ENCODE data around the gene NCAPH2. TPM values are rescaled to one million over a fixed set of nuclear protein-coding genes. Genes with fewer than 3 reads are reported as not detected.
"Not testable (repeated sequence)": the region's sequence is repeated elsewhere in the genome, so short reads cannot be mapped to it uniquely, and the experiment has no call there.

Gene NCAPH2
- total and polyA plus RNA-seq, 4 experiments from 2014 or later = 36.4 to 81.8 (median 59.0) TPM

DNA sequence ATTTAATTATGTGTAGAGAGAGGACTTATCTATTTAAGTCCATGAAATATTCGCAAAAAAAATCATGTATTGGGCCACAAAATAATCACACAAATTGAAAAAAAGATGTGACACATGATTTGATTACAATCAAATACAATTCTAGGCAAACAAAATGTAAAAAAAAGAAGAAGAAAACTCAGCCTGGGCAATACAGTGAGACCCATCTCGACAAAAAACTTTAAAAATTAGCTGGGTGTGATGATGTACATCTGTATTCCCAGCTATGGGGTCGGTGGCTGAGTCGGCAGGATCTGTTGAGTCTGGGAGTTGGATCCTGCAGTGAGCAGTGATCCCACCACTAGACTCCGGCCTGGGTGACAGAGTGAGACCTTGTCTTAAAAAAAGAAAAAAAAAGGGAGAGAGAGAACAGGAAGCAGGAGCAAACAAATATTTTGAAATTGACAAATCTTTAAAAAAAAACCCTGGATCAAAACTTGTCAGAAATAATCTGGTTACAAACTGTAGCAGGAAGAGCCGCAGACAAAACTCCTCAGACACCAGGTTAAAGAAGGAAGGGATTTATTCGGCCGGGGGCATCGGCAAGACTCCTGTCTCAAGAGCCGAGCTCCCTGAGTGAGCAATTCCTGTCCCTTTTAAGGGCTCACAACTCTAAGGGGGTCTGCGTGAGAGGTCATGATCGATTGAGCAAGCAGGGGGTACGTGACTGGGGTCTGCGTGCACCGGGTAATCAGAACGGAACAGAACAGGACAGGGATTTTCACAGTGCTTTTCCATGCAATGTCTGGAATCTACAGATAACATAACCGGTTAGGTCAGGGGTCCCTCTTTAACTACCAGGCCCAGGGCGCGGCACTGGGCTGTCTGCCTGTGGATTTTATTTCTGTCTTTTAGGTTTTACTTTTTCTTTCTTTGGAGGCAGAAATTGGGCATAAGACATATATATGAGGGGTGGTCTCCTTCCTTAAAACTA, 25.1 kb downstream of the NCAPH2 start:
- Histone ChIP-seq H3K9me3 (ENCODE audit: control insufficient read depth in 1 of 2, low read length in 2 of 2) (no peaks in the 10 kb centered on the region), H3K4me1 (ENCODE audit: insufficient read depth, low read length) (peaks cover 45% of the 10 kb centered on the region), H3K27me3 (ENCODE audit: insufficient read depth, low read length) (no peaks in the 10 kb centered on the region), H3K36me3 (ENCODE audit: insufficient read depth, low read length) (no peaks in the 10 kb centered on the region), H3K4me3 (ENCODE audit: low read length in 2 of 2) (no peak overlapping the region), H3K27ac (ENCODE audit: low read depth, low read length) (peak overlapping the region; percentile 96)
- ChIA-PET CTCF (ENCODE audit: partially characterized antibody) (no interaction called here), POLR2A (ENCODE audit: partially characterized antibody) (interaction anchor here (1.4 to 10.4 kb wide), 9 partner anchors 5 to 88 kb away, joined by 3 to 321 read pairs (median 16); partner anchors contain the start of genes KLHDC7B, LMF2, NCAPH2 and SCO2)
- no peaks in the 10 kb centered on the region for H3K27me3 Mint-ChIP-seq
- H3K4me3 Mint-ChIP-seq = peak overlapping the region; percentile 5 to 87 (median 56)
- H3K4me1 Mint-ChIP-seq = peaks cover 11 to 43% (median 30%) of the 10 kb centered on the region in 4 donors
- no peaks in the 10 kb centered on the region for H3K36me3 Mint-ChIP-seq
- intact Hi-C loops (cut with micrococcal nuclease) = no loop called here
- no peak for DNase-seq
- H3K9me3 Mint-ChIP-seq = peaks cover 0 to 3% (median 0%) of the 10 kb centered on the region in 8 donors
- H3K27ac Mint-ChIP-seq = peak overlapping the region; percentile 81 to 97 (median 88)

DNA sequence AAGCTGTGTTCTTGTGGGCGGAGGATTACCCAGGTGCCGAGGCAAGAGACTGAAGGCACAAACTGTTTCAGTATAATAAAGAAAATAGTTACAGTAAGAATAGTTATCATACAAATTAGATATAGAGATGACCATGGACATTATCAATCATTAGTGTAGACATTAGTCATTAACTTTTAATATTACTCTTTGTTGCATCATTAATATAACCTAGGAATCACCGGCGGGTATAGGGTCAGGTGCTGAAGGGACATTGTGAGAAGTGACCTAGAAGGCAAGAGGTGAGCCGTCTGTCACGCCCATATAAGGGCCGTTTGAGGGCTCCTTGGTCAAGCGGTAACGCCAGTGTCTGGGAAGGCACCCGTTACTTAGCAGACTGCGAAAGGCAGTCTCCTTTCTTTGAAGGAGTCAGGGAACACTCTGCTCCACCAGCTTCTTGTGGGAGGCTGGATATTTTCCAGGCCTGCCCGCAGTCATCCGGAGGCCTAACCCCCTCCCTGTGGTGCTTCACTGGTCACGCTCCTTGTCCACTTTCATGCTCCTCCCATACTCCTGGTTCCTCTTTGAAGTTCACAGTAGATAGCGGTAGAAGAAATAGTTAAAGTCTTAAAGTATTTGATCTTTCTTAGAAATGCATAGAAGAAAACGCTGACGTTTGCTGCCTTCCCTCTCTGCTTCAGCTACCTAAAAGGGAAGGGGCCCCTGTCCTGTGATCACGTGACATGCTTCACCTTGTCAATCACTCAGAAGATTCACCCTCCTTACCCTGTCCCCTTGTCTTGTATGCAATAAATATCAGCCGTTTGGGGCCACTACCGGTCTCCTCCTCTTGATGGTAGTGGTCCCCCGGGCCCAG, 26.1 kb downstream of the NCAPH2 start:
- H3K27me3 ChIP-seq (ENCODE audit: insufficient read depth, low read length); intact Hi-C loops (cut with micrococcal nuclease); H3K27me3 Mint-ChIP-seq; H3K36me3 Mint-ChIP-seq; H3K9me3 Mint-ChIP-seq; H3K4me3 ChIP-seq (ENCODE audit: low read length in 2 of 2); H3K36me3 ChIP-seq (ENCODE audit: insufficient read depth, low read length); H3K9me3 ChIP-seq (ENCODE audit: control insufficient read depth in 1 of 2, low read length in 2 of 2): not testable (repeated sequence)
- Mint-ChIP-seq H3K27ac (peak overlapping the region; percentile 71 to 97 (median 88)), H3K4me1 (peaks cover 13 to 39% (median 30%) of the 10 kb centered on the region in 4 donors), H3K4me3 (peak overlapping the region; percentile 34 to 81 (median 56))
- DNase-seq = peak in 2 of 5 donors; percentile 24 to 29
- CTCF ChIA-PET (ENCODE audit: partially characterized antibody) = interaction anchor here (0.8 to 2.3 kb wide), 2 partner anchors 8 to 87 kb away, joined by 4 to 8 read pairs; partner anchors contain the start of gene SCO2
- Histone ChIP-seq H3K27ac (ENCODE audit: low read depth, low read length) (peak overlapping the region; percentile 7), H3K4me1 (ENCODE audit: insufficient read depth, low read length) (peaks cover 45% of the 10 kb centered on the region)
- POLR2A ChIA-PET (ENCODE audit: partially characterized antibody) = interaction anchor here (1.4 to 10.4 kb wide), 4 partner anchors 6 to 64 kb away, joined by 3 to 321 read pairs (median 22); partner anchors contain the start of genes KLHDC7B, SCO2 and TYMP

DNA sequence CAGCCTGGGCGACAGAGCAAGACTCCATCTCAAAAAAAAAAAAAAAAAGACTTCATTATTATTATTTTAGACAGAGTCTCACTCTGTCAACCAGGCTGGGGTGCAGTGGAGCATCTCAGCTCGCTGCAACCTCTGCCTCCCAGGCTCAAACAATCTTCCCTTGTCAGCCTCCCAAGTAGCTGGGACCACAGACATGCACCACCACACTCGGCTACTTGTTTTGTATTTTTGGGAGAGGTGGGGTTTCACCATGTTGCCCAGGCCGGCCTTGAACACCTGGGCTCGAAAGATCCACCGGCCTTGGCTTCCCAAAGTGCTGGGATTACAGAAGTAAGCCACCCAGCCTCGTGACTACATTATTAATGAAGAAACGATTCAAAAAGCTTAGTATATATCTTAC, 27.1 kb downstream of the NCAPH2 start:
- no peak for DNase-seq
- Histone ChIP-seq H3K4me3 (ENCODE audit: low read length in 2 of 2) (no peak overlapping the region), H3K36me3 (ENCODE audit: insufficient read depth, low read length) (no peaks in the 10 kb centered on the region), H3K9me3 (ENCODE audit: control insufficient read depth in 1 of 2, low read length in 2 of 2) (no peaks in the 10 kb centered on the region), H3K4me1 (ENCODE audit: insufficient read depth, low read length) (peaks cover 46% of the 10 kb centered on the region), H3K27ac (ENCODE audit: low read depth, low read length) (no peak overlapping the region), H3K27me3 (ENCODE audit: insufficient read depth, low read length) (no peaks in the 10 kb centered on the region)
- Mint-ChIP-seq H3K27ac (peak overlapping the region in 3 of 7 donors; percentile 37 to 81 (median 47)), H3K4me1 (peaks cover 17 to 49% (median 38%) of the 10 kb centered on the region in 4 donors), H3K9me3 (peaks cover 0 to 3% (median 0%) of the 10 kb centered on the region in 8 donors), H3K4me3 (no peak overlapping the region), H3K36me3 (no peaks in the 10 kb centered on the region), H3K27me3 (no peaks in the 10 kb centered on the region)
- POLR2A ChIA-PET (ENCODE audit: partially characterized antibody) = interaction anchor here (1.4 to 10.4 kb wide), 3 partner anchors 7 to 86 kb away, joined by 4 to 321 read pairs (median 27); partner anchors contain the start of genes SCO2 and TYMP
- CTCF ChIA-PET (ENCODE audit: partially characterized antibody) = interaction anchor here (1.7 to 9.2 kb wide), 3 partner anchors 8 to 86 kb away, joined by 3 to 135 read pairs (median 8); partner anchors contain the start of genes SCO2 and TYMP
- intact Hi-C loops (cut with micrococcal nuclease) = no loop called here

DNA sequence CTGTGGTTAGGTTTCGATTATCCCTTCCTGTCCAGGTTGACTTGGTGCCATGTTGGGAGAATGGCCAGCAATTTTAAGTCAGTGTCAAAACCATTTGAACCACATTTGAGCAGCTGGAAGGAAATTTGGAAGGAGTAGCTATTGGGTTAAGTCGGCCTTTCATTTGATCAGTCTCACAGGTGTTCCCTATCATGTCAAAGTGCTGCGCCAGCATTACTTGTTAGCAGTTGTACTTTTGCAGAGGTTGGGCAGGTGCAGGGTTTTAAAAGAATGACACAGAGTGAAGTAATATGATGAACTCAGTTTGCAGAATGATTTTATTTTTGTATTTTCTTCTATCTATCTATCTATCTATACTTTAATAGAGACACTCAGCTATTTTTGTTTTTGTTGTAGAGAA, 28.2 kb downstream of the NCAPH2 start:
- POLR2A ChIA-PET (ENCODE audit: partially characterized antibody) = interaction anchor here (0.6 to 10.4 kb wide), 3 partner anchors 8 to 140 kb away, joined by 3 to 321 read pairs (median 6); partner anchors contain the start of genes SCO2, SYCE3 and TYMP
- Mint-ChIP-seq H3K4me3 (peak overlapping the region in 2 of 8 donors; percentile 20 to 24), H3K27me3 (no peaks in the 10 kb centered on the region), H3K27ac (peak overlapping the region in 6 of 7 donors; percentile 22 to 97 (median 52)), H3K36me3 (no peaks in the 10 kb centered on the region), H3K9me3 (peaks cover 0 to 1% (median 0%) of the 10 kb centered on the region in 8 donors), H3K4me1 (peaks cover 19 to 56% (median 46%) of the 10 kb centered on the region in 4 donors)
- intact Hi-C loops (cut with micrococcal nuclease) = no loop called here
- CTCF ChIA-PET (ENCODE audit: partially characterized antibody) = interaction anchor here (1.3 to 9.2 kb wide), 5 partner anchors 9 to 85 kb away, joined by 3 to 135 read pairs (median 7); partner anchors contain the start of genes SCO2, SYCE3 and TYMP
- no peak for DNase-seq
- H3K9me3 ChIP-seq (ENCODE audit: control insufficient read depth in 1 of 2, low read length in 2 of 2) = no peaks in the 10 kb centered on the region
- no peak overlapping the region for H3K4me3 ChIP-seq (ENCODE audit: low read length in 2 of 2)
- no peak overlapping the region for H3K27ac ChIP-seq (ENCODE audit: low read depth, low read length)
- peaks cover 50% of the 10 kb centered on the region for H3K4me1 ChIP-seq (ENCODE audit: insufficient read depth, low read length)
- no peaks in the 10 kb centered on the region for H3K27me3 ChIP-seq (ENCODE audit: insufficient read depth, low read length)
- H3K36me3 ChIP-seq (ENCODE audit: insufficient read depth, low read length) = no peaks in the 10 kb centered on the region

DNA sequence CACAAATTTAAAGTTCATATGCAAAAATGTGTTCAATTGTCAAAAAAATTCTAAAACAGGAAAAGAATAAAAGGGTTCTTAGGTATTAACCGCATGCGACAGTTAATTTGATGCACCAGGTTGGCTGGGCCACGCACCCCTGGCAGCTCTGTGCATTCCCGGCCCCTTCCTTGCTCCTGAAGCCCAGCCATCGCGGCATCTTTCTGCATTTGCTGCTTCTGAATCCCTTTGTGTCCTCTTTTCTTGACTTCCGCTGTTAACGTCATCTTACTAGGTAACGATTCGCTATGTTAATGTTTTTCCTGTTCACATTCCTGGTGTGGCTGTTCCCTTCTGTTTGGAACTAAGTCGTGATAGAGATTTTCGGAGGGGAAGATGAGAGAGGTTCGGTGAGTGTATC, 29.7 kb downstream of the NCAPH2 start:
- peaks cover 41% of the 10 kb centered on the region for H3K4me1 ChIP-seq (ENCODE audit: insufficient read depth, low read length)

DNA sequence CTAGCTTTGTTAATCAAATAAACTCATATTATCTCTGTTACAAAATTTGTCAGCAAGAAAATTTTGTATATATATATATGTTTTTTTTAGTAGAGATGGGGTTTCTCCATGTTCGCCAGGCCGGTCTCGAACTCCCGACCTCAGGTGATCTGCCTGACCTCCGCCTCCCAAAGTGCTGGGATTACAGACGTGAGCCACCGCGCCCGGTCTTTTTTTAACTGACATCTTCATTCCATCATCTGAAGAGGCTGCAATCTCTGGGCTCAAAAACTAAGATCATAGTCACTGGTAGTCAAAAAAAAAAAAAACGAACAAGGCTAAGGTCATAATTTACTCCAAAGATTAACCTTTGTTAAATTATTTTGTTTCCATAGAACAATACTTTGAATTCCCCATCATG, 32.4 kb downstream of the NCAPH2 start:
- peak overlapping the region; percentile 99 for H3K27ac ChIP-seq (ENCODE audit: low read depth, low read length)
- Mint-ChIP-seq H3K36me3 (no peaks in the 10 kb centered on the region), H3K27me3 (no peaks in the 10 kb centered on the region), H3K9me3 (peaks cover 0 to 1% (median 0%) of the 10 kb centered on the region in 8 donors), H3K4me1 (peaks cover 23 to 55% (median 41%) of the 10 kb centered on the region in 4 donors), H3K4me3 (peak overlapping the region in 3 of 8 donors; percentile 20 to 50 (median 21)), H3K27ac (peak overlapping the region; percentile 90 to 98 (median 96))
- no peak overlapping the region for H3K4me3 ChIP-seq (ENCODE audit: low read length in 2 of 2)
- H3K27me3 ChIP-seq (ENCODE audit: insufficient read depth, low read length) = no peaks in the 10 kb centered on the region
- no peak for DNase-seq
- CTCF ChIA-PET (ENCODE audit: partially characterized antibody) = interaction anchor here (0.8 to 9.2 kb wide), 10 partner anchors 8 to 298 kb away, joined by 3 to 135 read pairs (median 4); partner anchors contain the start of genes LMF2, NCAPH2, SCO2 and SYCE3
- intact Hi-C loops (cut with micrococcal nuclease) = no loop called here
- no peaks in the 10 kb centered on the region for H3K9me3 ChIP-seq (ENCODE audit: control insufficient read depth in 1 of 2, low read length in 2 of 2)
- POLR2A ChIA-PET (ENCODE audit: partially characterized antibody) = interaction anchor here (1.3 to 10.4 kb wide), 16 partner anchors 8 to 96 kb away, joined by 4 to 321 read pairs (median 14); partner anchors contain the start of genes CHKB, LMF2, NCAPH2 and SCO2
- H3K36me3 ChIP-seq (ENCODE audit: insufficient read depth, low read length) = no peaks in the 10 kb centered on the region
- peaks cover 49% of the 10 kb centered on the region for H3K4me1 ChIP-seq (ENCODE audit: insufficient read depth, low read length)

More for the DNA sequence above, 29.7 kb downstream of the NCAPH2 start:
- Mint-ChIP-seq H3K4me3 (peak overlapping the region in 6 of 8 donors; percentile 49 to 70 (median 60)), H3K27me3 (no peaks in the 10 kb centered on the region), H3K9me3 (peaks cover 0 to 1% (median 0%) of the 10 kb centered on the region in 8 donors), H3K27ac (peak overlapping the region; percentile 86 to 100 (median 96)), H3K4me1 (peaks cover 25 to 61% (median 49%) of the 10 kb centered on the region in 4 donors), H3K36me3 (no peaks in the 10 kb centered on the region)
- no peak for DNase-seq
- POLR2A ChIA-PET (ENCODE audit: partially characterized antibody) = interaction anchor here (2.3 to 10.4 kb wide), 5 partner anchors 10 to 347 kb away, joined by 12 to 321 read pairs (median 52); partner anchors contain the start of genes SCO2 and TYMP
- Histone ChIP-seq H3K9me3 (ENCODE audit: control insufficient read depth in 1 of 2, low read length in 2 of 2) (no peaks in the 10 kb centered on the region), H3K36me3 (ENCODE audit: insufficient read depth, low read length) (no peaks in the 10 kb centered on the region), H3K27me3 (ENCODE audit: insufficient read depth, low read length) (no peaks in the 10 kb centered on the region), H3K27ac (ENCODE audit: low read depth, low read length) (peak overlapping the region; percentile 99), H3K4me3 (ENCODE audit: low read length in 2 of 2) (no peak overlapping the region)
- intact Hi-C loops (cut with micrococcal nuclease) = no loop called here
- CTCF ChIA-PET (ENCODE audit: partially characterized antibody) = interaction anchor here (1.2 to 9.2 kb wide), 4 partner anchors 10 to 83 kb away, joined by 4 to 135 read pairs (median 18); partner anchors contain the start of genes SCO2, SYCE3 and TYMP
